ENCODE measurements around the gene CDH8. TPM values are rescaled to one million over a fixed set of nuclear protein-coding genes. Genes with fewer than 3 reads are reported as not detected.

Gene CDH8
- total RNA-seq, 1 donor from 2014 or later, result 0.35 TPM

- no peak for DNase-seq (ENCODE audit: low read depth)
- TF ChIP-seq CTCF (conservative IDR thresholded peaks at IDR 0.05; ENCODE audit: low read depth, low read length), result no peak
- no peak overlapping the region for H3K4me3 ChIP-seq (ENCODE audit: low read depth, low read length)
These were observed 215.4 kb downstream of the CDH8 start for GRCh38 chr16:61820820-61821219.

DNA sequence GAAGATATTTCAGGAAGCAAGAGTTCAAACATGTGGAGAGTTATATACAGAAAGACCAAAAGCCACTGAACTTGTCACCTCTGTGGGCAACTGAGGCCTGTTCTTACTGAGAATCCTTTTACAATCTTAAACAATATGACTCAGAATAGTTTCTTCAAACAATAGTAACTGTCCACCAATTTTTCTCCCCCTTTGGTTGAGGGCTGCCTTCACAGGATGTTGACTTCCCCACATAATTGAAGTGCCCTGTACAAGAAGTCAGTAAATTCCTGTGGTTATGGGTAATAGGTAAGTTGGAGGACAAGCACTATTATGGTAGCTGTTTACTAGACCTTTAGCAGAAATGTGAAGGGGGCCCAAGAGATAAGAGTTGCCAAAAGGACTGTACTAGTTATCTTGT lies 215.8 kb downstream of the CDH8 start:
- no peak for TF ChIP-seq CTCF (conservative IDR thresholded peaks at IDR 0.05; ENCODE audit: low read depth, low read length)
- DNase-seq (ENCODE audit: low read depth), result no peak

DNA sequence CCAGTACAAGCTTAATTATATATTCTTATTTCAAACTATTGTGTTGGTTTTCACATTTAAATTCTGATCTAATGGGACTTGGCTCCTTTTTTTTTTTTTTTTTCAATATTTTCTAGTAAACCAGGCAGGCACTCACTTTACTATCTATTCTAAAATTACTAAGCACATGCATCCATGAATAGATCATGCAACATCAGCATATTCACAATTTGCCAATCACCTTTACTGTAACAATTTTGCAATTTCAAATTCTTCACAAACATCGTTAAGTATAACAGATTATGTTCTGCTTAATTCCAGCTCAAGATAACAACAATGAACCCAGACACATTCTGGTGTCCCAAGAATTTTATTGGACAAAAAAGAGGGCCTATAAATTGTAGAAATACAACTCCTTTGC lies 217.4 kb downstream of the CDH8 start:
- H3K4me3 ChIP-seq (ENCODE audit: low read depth, low read length), result no peak overlapping the region
- TF ChIP-seq CTCF (conservative IDR thresholded peaks at IDR 0.05; ENCODE audit: low read depth, low read length), result no peak
- no peak for DNase-seq (ENCODE audit: low read depth)

More for the DNA sequence above, 215.8 kb downstream of the CDH8 start:
- no peak overlapping the region for H3K4me3 ChIP-seq (ENCODE audit: low read depth, low read length)

- no peak for TF ChIP-seq CTCF (conservative IDR thresholded peaks at IDR 0.05; ENCODE audit: low read depth, low read length)
- no peak overlapping the region for H3K4me3 ChIP-seq (ENCODE audit: low read depth, low read length)
These were observed 218.5 kb downstream of the CDH8 start for GRCh38 chr16:61817583-61818278.

DNA sequence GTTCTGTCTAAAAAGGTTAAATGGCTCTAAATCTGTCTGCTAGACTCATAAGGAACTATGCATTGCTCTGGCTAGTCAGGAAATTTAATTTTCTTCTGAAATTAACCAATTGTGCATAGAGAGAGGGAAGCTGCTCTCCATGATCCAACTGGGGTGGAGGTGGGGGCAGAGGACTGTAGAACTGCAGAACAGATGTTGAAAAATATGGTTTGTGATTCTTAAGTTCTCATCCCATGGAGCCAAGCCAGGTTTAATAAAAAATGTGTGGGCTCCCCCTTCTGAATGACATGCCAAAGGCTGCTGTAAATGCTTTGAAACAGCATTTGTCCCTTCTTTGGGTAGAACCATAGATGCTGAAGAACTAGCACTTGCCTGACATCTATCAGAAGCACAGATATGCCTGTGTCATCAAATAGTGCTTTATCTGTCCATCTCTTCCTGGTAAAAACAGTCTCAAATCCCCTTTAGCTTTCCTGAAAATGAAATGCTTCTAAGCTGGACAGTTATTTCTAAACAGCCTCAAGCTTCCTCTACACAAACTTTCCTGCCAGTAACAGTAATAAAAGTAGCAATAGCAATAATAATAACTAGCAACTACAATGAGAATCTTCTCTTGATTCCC lies 221.4 kb downstream of the CDH8 start:
- no peak for DNase-seq (ENCODE audit: low read depth)
- no peak for TF ChIP-seq CTCF (conservative IDR thresholded peaks at IDR 0.05; ENCODE audit: low read depth, low read length)
- H3K4me3 ChIP-seq (ENCODE audit: low read depth, low read length), result no peak overlapping the region

More at GRCh38 chr16:61817583-61818278, 218.5 kb downstream of the CDH8 start:
- DNase-seq (ENCODE audit: low read depth), result no peak

DNA sequence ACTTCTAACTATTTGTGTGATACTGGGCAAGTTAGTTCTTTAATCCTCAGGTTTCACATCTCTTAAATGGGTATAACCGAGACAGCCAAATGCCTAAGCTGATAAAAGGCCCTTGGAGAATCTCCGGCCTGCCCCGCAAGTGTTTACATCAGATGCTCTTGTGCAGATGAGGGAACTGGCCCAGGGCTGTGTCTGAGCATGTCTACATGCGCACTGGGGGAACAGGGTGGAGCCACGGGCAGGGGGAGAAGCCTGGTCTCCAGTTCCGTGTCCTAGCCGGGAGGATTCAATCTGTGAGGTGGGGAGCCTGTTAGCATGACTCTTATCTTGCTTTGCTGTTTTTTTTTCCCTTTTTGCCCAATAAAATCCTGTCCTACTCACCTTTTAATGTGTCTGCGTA lies 222.9 kb downstream of the CDH8 start:
- no peak for DNase-seq (ENCODE audit: low read depth)
- H3K4me3 ChIP-seq (ENCODE audit: low read depth, low read length), result no peak overlapping the region
- TF ChIP-seq CTCF (conservative IDR thresholded peaks at IDR 0.05; ENCODE audit: low read depth, low read length), result no peak

- no peak for DNase-seq (ENCODE audit: low read depth)
- no peak for TF ChIP-seq CTCF (conservative IDR thresholded peaks at IDR 0.05; ENCODE audit: low read depth, low read length)
- H3K4me3 ChIP-seq (ENCODE audit: low read depth, low read length), result no peak overlapping the region
These were observed 224.0 kb downstream of the CDH8 start for GRCh38 chr16:61812251-61812650.

Data from epithelial cell of proximal tubule (primary cell).